GM21381 (cell line): Measurements from ENCODE around the gene TBR1.

Source experiments
- ATAC-seq: cut with Tn5 transposase; IDR thresholded peaks from one replicate; pipeline ENCODE4 v1.9.1; 2021; ENCODE audit warnings: mild to moderate bottlenecking, moderate library complexity; ENCODE audit not compliant: unreplicated experiment

Gene TBR1

DNA sequence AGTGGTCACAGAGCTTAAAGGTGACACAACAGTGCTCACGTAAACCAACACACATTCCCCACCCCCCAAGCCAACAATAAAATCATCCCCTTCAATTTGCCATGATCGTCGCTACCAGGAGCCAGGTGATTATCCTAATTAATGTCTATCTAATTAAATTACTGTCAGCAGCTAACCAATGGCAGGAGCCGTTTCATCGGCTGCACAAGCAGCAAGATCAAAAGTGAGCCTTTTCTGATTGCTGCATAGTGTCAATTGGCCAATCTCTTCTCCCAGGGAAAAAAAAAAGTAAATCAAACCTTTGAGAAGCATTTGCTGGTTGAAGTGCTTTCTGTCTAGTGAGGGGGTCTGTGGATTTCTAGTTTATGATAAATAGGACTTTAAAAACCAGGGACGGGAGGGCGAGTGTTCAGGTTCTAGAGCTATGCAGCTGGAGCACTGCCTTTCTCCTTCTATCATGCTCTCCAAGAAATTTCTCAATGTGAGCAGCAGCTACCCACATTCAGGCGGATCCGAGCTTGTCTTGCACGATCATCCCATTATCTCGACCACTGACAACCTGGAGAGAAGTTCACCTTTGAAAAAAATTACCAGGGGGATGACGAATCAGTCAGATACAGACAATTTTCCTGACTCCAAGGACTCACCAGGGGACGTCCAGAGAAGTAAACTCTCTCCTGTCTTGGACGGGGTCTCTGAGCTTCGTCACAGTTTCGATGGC is at the start of gene TBR1:
TSS of gene TBR1 (plus strand) at position 311 of the 721 bp plus-strand sequence. CDS start at position 425, 114 bp downstream.
- ATAC-seq: no peak

DNA sequence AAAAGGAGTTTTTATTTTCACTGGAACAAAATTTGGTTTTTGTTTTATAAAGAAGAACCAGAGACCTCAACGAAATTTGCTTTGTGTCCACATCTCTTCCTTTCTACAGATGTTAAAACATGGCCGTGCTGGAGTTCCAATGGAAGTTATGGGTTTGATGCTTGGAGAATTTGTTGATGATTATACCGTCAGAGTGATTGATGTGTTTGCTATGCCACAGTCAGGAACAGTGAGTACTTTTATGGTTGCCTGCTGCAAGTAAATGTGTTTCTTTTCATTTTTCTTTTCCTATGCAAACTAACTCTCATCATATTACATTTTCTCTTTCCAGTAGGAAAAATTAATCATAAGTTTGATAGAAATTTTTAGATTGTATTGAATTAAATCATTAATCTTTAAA is 48.4 kb upstream of the TBR1 start:
- no peak for ATAC-seq

DNA sequence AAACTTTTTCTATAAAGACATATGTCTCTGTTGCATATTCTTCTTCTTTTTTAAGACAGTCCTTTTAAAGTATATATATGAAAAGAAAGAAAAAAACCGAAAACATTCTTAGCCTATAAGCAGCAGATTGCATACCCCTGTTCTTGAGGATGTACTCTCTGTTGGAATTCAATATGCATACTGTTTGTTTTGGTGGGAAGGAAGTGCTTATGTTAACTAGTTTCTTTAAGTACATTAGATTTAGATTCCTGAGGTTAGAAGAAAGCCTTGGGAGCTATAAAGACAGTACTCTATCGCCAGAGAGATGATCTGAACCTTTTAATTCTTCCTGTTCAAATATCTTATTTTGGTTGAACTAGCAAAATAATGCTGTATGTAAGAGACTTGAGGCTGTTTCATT is 46.8 kb upstream of the TBR1 start:
- no peak for ATAC-seq

DNA sequence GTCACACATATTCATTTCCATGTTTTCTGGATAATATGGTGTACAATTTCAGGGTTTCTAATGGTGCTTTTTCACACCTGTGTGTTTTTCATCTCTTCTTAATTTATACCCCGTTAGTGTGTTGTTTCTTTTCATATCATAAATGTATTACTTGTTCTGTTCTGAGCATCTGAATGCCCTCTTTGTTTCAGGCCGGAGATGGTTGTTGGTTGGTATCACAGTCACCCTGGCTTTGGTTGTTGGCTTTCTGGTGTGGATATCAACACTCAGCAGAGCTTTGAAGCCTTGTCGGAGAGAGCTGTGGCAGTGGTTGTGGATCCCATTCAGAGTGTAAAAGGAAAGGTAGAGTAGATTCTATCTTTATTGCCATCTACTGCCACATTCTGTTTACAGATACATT is 45.1 kb upstream of the TBR1 start:
- ATAC-seq: no peak

DNA sequence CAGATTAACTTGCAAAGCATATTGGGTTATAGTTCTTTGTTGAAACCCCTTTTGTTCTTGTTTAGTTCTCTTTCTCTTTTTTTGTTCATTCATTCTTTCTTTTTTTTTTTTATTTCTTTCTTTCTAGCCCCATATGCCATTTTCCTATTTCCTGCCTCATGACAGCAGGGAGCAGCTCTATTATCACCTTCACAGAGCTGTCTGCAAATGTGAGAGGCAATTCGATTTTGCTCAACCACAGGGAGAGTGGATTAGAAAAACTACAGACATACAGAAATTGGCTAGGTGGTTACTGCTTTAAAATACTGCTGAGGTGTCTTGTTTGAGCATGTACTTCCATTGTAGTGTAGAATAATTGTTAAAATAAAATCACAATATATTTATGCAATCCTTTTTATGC is 44.2 kb upstream of the TBR1 start:
- no peak for ATAC-seq

DNA sequence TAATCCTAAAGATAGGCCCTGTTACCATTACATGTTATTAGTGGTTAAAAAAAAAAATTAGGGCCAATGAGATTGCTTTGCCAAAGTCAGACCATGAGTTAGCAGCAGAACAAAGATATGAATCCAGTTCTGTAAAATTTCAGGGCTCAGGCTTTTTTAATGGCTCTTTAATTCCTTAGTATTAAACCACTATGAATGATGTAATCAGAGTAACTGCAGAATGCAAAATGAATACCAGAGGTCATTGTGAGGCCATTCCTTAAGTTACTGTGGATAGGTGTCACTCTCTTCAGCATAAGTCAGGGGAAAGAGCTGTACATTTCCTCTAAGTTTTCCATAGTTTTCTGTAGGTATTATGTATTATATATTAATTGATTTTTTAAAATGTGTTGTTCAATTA is 42.2 kb upstream of the TBR1 start:
- no peak for ATAC-seq

DNA sequence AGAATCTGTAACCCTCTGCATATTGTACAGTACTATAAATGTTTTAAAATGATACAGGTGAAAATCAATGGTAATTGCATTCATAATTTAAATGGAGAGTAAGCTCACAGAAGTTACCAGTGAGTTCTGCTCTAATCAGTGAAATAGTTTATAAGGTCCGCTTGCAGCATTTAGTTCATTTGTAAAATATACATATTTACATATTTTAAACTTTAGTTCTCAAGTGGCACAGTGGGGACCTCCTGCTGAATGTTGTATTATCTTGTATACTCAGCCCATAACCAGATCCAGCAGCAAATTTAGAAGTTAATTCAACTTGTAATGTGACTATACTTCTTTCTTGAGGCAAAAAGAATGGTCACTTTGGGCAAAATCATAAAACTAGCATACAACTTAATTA is 41.7 kb upstream of the TBR1 start:
- ATAC-seq: no peak

DNA sequence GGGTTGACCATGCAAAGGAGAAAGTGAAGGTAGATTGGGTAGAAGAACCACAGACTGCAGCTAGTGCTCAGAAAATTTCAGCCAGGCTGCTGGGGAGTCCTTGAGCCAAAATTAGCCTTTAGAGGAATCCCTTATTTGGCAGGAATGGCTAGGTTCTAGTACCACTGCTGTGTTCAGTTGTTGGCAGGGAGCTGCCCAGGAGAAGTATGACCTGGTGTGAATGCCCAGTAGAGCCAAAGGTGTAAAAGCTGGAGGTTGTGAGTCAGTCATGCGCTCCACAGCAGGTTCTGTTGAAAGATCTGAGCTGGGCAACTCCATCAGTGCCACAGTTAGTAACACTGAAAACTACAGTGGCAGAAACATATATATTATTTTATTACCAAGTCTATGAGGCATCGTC is 36.4 kb upstream of the TBR1 start:
- ATAC-seq: no peak

DNA sequence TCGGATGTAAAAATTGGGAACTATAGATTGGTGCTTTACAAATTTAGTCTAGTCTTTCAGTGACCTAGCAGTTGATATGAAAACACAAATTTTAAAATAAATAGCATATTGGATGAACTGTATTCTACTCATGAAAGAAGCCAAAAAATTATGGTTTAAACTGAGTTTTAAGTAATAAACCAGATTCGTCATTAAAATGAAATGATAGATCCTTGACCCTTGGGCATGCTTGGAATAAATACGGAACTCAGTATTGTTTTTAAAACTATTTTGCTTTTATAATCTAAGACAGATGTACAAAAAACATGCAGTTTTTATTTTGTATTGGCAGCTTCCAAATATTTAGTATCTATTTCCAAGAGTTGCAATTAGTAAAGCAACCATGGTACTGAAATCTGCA is 34.6 kb upstream of the TBR1 start:
- ATAC-seq: no peak

DNA sequence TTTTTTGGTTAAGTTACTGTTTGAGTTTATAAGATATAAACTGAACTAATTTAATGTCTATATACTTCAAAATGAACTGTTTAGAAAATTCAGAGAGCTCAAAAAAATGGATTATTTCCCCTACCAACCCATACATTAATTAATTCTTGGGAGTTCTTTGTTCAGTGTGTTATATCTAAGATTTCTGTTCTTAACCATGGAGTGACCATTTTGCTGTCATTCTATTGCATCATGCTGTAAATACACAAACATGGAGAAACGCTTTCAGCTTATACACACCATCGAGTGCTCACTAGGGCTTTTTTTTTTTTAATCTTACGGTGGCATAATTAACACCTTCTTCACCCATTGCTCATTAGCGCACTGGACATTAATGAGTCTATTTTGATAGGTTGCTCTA is 33.4 kb upstream of the TBR1 start:
- no peak for ATAC-seq

DNA sequence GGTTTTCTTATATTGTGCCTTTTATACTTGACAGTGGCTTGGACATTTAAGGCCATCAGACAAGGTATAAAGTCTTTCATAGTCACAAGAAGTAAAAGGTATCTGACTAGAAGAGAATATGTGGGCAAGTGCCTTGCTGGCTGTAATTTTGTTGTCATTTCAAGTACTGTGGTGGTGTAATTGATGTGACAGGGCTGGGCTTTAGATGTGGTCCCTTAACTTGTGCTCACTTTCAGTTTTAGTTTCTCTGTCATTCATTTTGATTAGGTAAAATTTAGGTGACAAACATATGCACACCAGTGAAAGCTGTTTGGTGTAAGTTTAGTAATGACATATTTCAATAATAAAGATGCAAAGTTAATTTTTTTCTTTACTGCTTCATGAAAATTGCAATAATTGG is 31.2 kb upstream of the TBR1 start:
- ATAC-seq: peak; percentile 70

DNA sequence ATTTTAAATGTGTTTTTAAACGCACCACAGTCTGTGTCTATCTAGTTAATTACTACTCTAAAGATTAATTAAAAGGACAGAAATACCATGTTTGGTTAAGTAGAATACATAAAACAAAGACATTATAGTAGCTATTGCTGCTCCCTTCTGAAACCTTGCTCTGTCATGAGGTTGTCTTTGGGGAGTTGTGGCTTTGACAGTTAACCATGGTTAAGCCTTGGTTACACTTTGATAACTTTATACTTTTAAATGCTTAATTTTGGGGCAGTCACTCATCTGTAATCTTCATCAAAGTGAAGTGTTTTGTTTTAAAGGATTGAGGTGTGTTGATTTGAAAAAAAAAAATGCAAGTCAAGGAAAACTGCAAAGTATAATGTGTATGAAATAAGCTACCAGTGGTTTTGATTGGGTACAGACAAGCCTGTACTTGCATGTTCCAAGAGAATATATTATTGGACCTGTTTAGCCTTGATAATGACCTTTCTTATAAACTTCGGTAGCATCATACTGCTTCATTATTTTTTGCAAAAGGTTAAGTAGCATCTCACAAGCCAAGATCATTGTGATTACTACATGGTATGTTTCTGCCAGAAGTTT is 29.8 kb upstream of the TBR1 start:
- peak; percentile 71 for ATAC-seq

DNA sequence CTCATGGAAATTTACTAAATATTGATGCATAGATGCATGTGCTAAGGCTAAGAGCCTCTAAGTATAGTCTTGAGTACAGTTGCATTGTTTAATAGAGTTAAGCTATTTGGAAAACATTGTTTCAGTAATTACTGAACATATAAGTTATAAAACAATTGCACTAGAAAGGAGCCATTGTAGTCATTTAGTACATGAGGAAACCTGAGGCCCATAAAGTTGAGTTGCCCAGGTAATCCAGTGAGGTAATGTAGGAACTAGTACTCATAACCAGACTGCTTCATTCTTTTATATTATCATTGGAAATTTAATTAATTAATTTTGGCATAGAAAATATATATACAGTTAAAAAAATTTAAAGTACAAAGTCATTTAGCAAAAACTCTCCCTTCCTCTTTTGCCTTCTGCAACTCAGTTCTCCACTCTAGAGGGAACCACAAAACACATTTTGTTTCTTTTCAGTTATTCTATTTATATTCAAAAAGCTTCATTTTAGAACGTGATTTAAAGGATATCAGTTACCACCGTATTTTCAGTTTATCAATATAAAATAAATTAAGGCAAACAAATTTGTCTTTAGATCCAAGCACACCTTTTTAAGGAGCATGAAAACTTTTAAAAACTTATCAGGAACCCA is 27.8 kb upstream of the TBR1 start:
- peak; percentile 33 for ATAC-seq

DNA sequence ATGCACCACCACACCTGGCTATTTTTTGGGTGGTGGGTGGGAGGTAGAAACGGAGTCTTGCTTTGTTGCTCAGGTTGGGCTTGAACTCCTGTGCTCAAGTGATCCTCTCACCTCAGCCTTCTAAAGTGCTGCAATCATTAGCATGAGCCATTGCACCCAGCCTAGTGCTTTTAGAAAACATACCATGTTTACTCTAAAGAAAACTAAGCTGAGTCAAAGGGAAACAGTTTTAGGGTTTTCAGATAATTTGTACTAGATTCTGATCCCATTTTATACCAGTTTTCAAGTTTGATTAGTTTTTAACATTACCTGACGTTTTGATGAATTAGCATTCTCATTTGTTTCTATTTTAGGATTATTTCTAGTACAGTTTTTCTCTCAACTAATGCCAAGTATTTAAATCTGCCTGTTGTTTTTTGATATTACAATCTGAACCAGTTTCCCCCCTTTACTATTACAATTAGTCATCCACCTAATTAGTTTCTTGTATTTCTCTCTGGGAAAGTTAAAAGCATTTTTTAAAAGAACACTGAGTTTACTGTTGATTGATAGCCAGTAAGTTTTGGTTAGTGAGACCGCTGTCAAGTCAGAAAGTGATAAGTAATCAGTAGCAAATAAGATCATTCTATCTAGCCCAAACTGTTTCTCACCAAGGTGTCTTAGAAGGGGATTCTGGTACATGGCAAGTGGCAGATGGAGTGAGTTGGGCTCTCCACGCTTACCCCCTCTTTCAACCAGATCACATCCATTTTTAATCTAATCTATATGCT is 24.2 kb upstream of the TBR1 start:
- ATAC-seq: no peak

DNA sequence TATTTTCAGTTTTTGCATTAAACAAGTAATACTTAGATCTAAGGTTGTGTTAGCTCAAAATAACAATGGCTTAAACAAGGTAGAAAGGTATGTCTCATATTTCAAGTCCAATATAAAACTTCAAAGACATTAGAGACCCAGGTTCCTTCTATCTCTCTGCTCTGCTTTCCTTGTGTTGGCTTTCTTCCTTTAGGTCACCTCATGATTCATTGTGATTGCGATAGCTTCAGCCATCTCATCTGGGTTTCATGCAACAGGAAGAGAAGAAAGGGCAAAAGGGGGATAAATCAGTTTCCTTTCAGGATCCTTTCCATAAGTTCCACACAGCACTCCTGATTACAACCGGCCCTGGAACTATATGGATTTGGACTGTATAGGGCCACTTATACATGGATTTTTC is 16.0 kb upstream of the TBR1 start:
- no peak for ATAC-seq

DNA sequence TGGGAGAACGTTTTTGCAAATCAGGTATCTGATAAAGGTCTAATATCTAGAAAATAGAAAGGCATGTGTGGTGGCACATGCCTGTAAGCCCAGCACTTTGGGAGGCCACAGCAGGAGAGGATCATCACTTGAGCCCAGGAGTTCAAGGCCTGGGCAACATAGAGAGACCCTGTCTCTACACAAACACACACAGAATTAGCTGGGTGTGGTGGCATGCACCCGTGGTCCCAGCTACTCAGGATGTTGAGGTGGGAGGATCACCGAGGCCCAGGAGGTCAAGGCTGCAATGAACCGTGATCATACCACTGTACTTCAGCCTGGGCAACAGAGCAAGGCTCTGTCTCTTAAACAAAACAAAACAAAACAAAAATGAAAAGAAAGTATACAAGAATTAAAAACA is 13.8 kb upstream of the TBR1 start:
- no peak for ATAC-seq

DNA sequence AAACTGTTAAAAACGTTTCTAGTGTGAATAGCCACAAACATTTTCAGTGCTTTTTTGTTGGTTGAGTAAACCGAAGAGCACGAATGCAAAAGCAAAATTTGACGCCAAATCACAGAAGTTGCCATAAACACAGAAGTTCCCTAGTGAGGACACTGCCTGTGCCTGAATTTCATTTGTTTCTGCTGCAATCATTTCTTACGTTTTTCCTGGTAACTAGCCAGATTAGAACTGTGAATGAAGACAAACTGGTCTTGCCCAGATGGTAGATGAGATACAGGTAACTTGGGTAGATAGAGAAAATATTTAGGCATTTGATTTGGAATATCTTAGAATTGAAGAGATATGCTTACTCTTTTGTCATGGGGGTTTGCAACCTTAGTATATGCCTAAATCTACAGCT is 9.8 kb upstream of the TBR1 start:
- ATAC-seq: no peak

DNA sequence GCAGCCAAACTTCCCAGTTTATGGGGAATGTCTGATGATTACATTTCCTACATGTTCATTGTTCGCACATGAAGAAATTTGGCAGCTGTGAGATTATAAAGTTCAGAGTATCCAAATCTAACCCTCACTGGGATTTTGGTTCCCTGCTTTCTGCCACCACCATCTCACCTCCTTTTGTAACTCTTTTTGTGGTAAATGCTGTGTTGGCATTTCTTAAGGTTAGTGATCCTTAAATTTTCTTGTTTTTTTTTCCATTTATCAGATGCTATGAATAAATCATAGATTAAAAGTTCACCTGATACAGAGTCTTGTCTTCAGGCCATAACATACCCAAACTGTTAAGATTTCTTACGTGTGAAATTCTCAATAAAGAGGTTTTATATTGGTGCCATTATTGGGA is 8.5 kb upstream of the TBR1 start:
- ATAC-seq: no peak

DNA sequence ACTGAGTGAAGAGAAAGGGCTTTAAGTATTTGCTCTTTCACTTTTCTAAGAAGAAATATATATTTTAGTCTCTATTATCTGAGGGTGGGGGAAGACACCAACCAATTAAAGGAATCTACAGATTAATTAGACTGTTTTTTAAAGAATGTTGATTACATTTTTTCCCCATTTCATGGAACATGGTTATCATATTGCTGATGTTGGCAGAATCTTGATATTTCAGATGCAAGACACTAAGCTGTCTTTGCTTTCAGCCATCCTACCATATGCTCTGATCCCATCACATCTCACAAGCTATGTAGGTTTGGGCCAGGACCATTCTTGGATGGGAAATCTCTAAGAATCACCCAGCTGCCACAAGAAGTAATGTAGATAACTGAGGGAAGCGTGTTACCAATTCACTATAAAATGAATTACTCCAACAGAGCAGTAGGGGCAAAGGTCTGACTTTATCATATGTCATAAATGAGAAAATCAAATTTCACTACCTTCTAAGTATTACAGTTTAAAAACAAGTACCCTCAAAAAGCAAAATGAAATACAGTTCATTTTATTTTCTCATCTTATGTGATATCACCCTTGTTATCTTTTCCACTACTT is 6.7 kb upstream of the TBR1 start:
- ATAC-seq: no peak

DNA sequence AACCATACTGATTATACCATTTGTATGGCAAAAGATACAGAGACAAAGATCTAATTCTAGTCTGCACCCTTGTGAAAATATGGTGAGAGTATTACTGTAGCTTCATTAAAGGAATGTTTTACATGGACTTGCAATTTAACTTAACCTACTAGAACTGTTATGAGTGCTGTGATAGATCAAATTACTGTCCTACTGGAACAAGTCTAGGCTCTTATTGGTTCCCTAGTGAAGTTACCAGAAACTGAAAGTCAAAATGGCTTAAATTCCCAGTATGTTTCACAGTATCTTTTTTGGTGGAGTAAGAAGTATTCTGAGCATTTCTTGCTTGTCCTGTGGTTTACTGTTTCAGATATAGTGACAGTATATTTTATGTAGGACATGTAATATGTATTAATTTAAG is 3.8 kb upstream of the TBR1 start:
- no peak for ATAC-seq
